Ishikawa (cell line): ENCODE measurements around the gene VSTM2B.

Source experiments
- CEBPB ChIP-seq: IDR thresholded peaks from 2 replicates; pipeline ENCODE4 v1.6.1; 2012
- EGR1 ChIP-seq: IDR thresholded peaks from 2 replicates; pipeline ENCODE4 v1.6.1; 2012
- EP300 ChIP-seq: IDR thresholded peaks from 2 replicates; pipeline ENCODE4 v1.6.1; 2012; ENCODE audit warnings: borderline replicate concordance
- FOXM1 ChIP-seq: IDR thresholded peaks from 2 replicates; pipeline ENCODE4 v1.6.1; 2012; ENCODE audit warnings: low read depth, borderline replicate concordance
- MAX ChIP-seq: IDR thresholded peaks from 2 replicates; pipeline ENCODE4 v1.6.1; 2012
- NFIC ChIP-seq: IDR thresholded peaks from 2 replicates; pipeline ENCODE4 v1.6.1; 2012
- RAD21 ChIP-seq: IDR thresholded peaks from 2 replicates; pipeline ENCODE4 v1.6.1; 2012; ENCODE audit warnings: low read depth
- REST ChIP-seq: IDR thresholded peaks from 2 replicates; pipeline ENCODE4 v1.6.1; 2012; ENCODE audit warnings: low read depth, mild to moderate bottlenecking
- TAF1 ChIP-seq: IDR thresholded peaks from 2 replicates; pipeline ENCODE4 v1.6.1; 2012; ENCODE audit warnings: low read depth, mild to moderate bottlenecking
- TEAD4 ChIP-seq: IDR thresholded peaks from 2 replicates; pipeline ENCODE4 v1.6.1; 2012
- YY1 ChIP-seq: IDR thresholded peaks from 2 replicates; pipeline ENCODE4 v1.6.1; 2012; ENCODE audit warnings: low read depth
- ZBTB7A ChIP-seq: IDR thresholded peaks from 2 replicates; pipeline ENCODE4 v1.6.1; 2012; ENCODE audit warnings: low read depth
- TF ChIP-seq, protein P1 (sequence below): IDR thresholded peaks from 2 replicates; pipeline ENCODE4 v1.6.1; 2012

DNA sequence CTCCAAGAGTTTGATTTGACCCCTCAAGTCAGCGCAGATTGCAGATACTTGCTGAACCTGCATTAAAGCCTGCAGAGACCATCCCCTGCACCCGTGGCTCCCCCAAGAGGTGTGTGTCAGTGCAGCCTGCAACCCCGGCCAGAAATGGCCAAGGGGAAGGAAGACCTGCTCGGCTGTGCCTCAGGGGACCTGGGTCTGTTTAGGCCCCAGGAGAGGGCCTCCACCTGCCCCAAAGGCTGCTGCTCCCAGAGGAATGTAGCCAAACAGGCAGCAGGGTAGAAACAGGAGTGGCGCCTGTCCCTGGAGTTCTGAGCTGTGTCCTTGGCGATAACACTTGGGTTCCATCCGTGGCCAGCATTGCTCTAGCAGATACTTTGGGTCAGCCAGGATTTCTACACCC is 88.3 kb downstream of the VSTM2B start:
- TF ChIP-seq TAF1 (no peak), FOXM1 (no peak), REST (no peak), EP300 (no peak), NFIC (no peak), YY1 (no peak), EGR1 (no peak), CEBPB (no peak), MAX (no peak), RAD21 (no peak), ZBTB7A (no peak), TEAD4 (no peak)
- TF ChIP-seq, protein P1, sequence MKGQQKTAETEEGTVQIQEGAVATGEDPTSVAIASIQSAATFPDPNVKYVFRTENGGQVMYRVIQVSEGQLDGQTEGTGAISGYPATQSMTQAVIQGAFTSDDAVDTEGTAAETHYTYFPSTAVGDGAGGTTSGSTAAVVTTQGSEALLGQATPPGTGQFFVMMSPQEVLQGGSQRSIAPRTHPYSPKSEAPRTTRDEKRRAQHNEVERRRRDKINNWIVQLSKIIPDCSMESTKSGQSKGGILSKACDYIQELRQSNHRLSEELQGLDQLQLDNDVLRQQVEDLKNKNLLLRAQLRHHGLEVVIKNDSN, result no peak
